SHP77 (cell line): ENCODE results near the gene MAP3K14.
A peak's percentile ranks its signal among the peaks of the same experiment; 100 is the strongest.
"Not testable (repeated sequence)": the region's sequence is repeated elsewhere in the genome, so short reads cannot be mapped to it uniquely, and the experiment has no call there.

Source experiments
- DNase-seq, 2 experiments: peaks; one replicate each; lab custom pipeline; 2025; lab: John Stamatoyannopoulos, UW

Gene MAP3K14

GRCh38 chr17:45315648-45316433 is 979 bp downstream of the MAP3K14 start:
- no peak for DNase-seq

DNA sequence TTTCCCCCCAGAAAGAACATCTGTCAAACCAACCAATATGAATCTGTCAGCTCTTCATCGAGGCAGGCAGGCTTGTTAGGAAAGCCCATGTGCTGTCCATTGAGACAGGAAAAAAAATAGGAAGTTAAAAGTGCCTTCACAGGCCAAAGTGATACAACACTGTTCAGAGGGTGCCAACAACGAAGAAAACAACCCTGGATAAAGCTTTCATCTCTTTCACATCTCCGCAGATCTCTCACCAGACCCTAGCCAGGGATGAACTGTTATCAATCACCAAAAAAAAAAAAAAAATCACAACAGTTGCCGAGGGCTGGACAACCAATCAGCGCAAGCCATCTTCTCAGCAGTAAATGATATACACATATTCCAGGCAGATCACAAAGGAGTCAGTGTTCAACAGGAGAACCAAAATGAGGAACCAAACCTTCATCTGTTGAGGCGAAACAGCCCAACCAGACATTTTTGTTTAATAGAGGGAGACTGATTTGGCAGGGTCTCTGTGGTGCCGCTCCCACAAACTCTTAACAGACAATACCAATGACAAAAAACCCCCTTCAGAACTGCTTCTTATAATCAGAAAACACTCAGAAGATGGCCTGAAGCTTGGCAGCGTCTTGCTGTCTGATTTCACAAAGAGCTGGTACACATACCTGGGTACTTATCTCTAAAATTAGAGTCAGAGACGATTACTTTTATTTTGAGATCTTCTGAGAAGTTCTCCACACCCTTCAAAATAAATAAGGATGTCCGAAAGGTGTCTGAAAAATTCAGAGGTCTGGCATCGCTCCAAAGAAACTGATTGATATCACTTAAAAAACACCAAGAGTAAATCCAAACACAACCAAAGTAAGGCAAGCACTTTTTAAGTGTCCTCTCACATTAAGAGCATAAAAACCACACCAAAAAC is 1.8 kb downstream of the MAP3K14 start:
- no peak for DNase-seq

GRCh38 chr17:45313996-45314740 is 2.7 kb downstream of the MAP3K14 start:
- no peak for DNase-seq

DNA sequence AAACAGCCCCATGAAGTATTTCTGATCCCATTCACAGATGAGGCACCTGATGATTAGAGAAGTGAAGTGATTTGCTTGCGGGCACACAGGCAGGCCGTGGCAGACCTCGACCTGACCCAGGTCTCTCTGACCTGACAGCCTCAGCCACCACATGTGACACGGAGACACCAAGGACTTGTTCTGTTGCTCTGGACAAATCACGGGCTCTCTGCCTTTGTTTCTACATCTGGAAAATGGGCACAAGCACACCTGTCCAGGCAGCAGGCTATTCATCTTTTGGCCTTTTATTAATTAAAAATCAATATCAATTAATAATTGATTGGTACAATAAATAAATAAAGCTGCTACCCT is 3.4 kb downstream of the MAP3K14 start:
- DNase-seq, result no peak

GRCh38 chr17:45312477-45313420 is 4.1 kb downstream of the MAP3K14 start:
- no peak for DNase-seq

DNA sequence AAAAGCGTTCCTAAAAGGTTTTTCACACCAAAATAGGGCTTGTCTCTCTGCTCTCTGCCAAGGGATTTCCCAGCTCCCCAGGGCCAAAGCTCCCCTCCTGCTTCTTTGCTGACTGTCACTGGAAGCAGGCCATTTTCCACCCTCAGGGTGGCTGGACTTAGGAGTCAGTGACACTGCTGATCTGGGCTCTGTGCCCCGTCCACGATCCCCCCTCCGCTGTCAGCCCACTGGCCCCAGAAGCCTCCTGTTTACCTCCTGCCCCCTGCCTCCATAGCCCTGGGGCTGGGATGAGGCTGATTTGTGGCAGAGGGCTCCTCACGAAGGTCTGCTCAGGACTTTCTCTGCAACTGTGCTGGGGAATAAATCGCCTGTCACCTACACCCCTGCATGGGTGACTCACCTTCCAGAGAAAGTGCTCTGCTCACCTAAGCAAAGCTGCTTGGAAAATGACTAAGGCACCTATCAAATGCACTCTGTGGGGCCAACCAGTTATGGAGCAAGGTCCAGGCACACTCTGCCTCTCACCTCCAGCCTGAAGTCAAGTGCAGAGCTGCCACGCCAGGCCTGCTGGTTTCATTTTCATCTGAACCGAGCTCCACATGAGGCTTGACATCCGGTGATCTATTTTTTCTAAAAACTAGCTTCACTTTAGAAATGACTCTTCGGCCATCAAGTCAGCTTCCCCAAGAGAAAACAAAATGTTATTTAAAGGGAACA is 4.9 kb downstream of the MAP3K14 start:
- peak in 1 of 2 experiments; percentile 19 for DNase-seq

DNA sequence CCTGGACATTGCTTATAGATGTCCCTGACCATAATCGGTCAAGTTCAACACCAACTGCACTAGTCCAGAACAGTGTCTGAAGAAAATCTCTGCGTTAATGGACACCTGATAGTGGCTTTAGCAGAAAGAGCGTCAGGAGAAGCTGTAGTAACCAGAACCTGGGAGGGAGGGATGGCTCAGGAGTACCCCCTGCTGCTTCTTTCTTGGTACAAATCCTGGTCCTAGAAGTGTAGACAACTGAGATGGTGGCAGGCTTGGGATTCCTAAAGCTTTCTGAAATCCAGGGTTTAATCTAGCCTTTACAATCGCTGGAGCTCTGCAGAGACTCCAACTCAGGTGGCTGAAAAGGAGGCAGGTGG is 5.4 kb downstream of the MAP3K14 start:
- DNase-seq, result no peak

DNA sequence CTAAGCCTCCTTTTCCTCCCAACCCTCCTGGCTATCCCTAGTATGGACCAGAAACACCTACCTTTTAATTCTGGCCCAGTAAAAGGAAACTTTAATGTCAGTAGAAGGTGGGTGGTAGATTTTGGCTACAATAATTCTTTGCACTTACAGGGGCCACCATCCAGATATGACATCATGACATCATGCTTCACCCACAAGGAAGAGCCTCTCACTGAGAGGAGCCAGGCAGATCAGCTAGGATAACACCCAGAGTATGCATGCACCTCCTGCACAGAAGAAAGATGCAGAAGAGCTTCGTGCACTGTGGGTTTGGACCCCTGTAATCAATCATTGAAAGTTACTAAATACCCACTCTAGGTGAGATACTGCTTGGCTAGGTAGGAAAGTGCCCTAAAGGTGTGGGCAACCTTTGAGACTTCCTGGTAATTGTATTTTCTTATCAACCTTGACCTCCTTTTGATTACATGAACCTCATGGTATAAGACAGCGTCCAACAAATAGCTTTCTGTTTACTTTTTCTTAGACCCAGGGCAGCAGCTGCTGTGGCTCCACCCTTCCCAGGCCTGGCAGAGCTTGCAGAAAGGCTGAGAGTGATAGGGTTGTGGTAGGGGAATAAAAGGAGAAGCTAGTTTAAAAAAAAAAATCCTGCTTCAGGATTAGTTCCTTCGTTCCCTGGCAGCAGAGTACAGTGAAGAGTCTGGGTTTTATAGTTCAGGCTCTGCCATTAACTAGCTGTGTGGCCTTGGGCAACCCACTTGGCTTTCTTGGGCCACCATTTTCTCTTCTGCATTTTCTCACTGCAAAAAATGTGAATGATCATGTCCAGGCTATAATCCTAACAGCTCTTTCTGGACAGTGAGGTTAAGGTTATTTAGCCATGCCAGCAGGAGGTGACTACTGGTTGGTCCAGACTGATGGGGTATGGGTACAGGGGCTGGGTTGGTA is 6.2 kb downstream of the MAP3K14 start:
- DNase-seq, result no peak

DNA sequence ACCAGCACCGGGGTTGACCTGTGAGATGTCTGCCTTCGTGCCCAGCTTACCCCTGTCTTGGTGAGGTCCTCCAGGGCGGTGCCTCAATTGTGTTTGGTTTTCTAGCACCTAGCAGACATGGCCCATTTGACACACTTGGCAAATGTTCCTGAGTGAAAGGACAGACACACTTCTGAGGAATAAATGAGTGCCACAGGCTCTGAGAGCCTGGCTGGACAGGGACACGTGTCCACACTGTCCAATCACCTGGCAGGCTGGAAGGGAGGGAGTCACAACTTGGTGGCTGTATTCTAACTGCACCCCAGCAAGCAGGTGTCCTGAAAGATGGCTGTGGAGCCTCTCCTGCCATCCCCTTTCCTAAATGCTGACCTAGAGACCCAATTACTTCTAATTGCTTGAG is 7.4 kb downstream of the MAP3K14 start:
- no peak for DNase-seq

DNA sequence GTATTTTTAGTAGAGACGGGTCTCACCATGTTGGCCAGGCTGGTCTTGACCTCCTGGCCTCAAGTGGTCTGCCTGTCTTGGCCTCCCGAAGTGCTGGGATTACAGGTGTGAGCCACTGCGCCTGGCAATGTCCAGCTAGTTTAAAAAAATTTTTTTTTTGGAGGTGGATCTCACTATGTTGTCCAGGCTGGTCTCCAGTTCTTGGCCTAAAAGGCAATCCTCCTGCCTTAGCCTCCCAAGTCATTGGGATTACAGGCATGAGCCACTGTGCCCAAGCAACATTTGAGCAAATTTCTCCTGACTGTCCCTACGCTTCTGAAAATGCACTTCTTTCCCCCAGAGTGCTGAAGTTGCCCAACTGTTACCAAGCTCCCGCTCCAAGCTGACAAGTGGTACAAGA is 8.0 kb downstream of the MAP3K14 start:
- DNase-seq, result no peak

- DNase-seq, result no peak
Observed at GRCh38 chr17:45308016-45308365, 8.8 kb downstream of the MAP3K14 start.

DNA sequence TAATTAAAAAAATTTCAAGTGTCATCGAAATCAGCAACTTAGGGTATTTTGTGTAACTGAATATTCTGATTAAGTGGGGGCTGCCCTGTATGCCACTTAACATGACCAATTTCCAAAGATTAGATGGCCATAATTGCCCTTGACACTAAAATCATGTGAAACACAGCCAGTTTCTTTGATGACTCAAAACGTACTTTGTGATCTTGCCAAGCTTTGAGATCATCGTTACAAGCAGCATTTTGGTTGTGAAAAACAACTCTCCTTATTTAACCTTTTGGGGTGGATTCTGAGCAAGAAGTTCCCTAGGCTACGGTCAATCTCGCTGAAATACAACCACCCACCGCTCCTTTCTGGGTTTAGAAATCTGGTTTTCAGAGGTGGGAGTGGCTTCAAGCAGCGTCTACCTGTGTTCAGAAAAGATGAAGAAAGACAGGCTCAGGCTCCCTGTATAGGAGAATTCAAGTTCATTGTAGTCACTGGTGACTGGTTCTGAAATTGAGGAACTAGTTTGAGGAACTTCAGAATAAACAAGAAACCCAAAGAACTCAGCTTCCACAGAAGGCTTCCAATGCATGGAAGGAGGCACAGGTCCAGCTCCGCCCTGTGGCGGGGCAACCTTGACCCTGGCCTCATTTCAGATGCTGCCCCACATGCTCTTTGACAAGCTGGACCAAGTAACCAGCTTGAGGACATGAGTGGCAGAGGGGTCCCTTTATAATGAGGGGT is 9.4 kb downstream of the MAP3K14 start:
- DNase-seq, result no peak

- no peak for DNase-seq
Observed at GRCh38 chr17:45306623-45307022, 10.2 kb downstream of the MAP3K14 start.

DNA sequence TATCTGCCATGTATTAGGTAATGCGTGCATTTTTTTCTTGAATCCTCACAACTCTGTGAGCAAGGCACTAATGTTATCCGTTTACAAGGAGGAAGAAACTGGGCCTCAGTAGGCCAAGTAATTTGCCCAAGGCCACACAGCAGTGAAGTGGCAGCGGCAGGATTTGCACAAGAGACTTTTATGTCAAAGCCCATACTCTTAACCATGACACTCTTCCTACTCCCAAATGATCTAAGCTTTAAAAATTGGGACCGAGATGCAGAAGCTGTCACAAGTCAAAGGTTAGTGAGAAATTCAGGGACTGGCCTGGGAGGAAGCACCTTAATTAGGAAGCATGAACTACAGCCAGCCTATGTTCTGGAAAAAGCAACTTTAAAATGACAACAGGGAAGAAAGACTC is 10.7 kb downstream of the MAP3K14 start:
- no peak for DNase-seq

GRCh38 chr17:45305530-45306087 is 11.2 kb downstream of the MAP3K14 start:
- DNase-seq, result no peak

DNA sequence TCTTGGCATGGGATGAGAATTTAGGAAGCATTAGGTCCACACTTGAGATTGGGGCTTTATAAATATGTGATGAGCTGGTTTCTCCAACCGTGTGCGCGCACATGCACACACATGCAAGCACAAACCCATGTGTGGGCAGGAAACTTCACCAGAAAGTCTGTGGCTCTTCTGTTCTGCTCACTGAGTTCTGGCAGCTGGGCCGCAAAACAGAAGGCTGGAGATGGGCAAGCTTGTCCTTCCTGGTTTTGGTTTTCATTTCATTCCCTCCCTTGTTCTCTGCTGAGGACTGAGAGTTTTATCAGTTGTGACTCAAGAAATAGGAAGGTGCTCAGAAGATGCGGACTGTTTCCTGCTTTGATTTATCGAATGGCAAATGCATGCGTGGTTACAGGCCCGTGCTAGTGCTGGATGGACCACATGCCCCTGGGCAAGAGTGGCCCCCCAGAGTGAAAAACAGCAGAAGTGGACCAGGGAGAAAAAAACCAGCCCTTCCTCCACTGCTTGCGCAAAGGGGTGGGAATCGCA is 14.1 kb downstream of the MAP3K14 start:
- DNase-seq, result no peak

DNA sequence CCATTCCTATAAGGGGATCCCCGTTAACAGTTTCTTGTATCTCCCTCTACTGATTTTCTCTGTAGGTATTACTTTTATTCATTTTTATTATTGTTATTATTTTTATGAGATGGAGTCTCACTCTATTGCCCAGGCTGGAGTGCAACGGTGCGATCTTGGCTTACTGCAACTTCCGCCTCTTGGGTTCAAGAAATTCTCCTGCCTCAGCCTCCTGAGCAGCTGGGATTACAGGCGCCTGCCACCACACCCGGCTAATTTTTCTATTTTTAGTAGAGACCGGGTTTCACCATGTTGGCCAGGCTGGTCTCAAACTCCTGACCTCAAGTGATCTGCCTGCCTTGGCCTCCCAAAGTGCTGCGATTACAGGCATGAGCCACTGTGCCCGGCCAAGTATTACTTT is 14.6 kb downstream of the MAP3K14 start:
- not testable (repeated sequence) for DNase-seq

DNA sequence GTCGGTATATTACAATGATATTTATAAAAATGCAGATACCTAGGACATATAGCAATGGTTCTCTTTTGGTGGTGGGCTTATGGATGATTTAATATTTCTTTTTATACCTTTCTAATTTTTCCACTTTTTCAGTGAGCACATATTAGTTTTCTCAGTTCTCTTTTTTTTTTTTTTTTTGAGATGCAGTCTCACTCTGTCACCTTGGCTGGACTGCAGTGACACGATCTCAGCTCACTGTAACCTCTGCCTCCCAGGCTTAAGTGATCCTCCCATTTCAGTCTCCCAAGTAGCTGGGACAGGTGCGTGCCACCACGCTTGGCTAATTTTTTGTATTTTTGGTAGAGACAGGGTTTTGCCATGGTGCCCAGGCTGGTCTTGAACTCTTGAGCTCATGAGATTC is 15.1 kb downstream of the MAP3K14 start:
- DNase-seq, result no peak
